Fibroblast of the aortic adventitia (primary cell): ENCODE measurements around the gene GRIK4. TPM values are rescaled to one million over a fixed set of nuclear protein-coding genes. Genes with fewer than 3 reads are reported as not detected.

Experiments
- DNase-seq: peaks from one replicate; pipeline ENCODE4 v3.0.0-alpha.2; 2010; ENCODE audit warnings: low read depth
- H3K4me3 ChIP-seq: 2 replicates; pipeline ENCODE4 v1.5.1; 2011; ENCODE audit warnings: low read depth, mild to moderate bottlenecking, control low read depth, low read length, moderate library complexity
- total RNA-seq: library from RNA; depleted of rRNA; stranded (reverse); fragments of >200 nt; gene quantifications from 2 replicates; pipeline ENCODE4 v1.2.3, GENCODE V29; 2012; ENCODE audit warnings: low replicate concordance
- TF ChIP-seq, protein P1 (sequence below): IDR thresholded peaks from 2 replicates; pipeline ENCODE4 v1.5.1; 2011; ENCODE audit warnings: mild to moderate bottlenecking, low read length, control low read depth, inconsistent platforms; ENCODE audit not compliant: insufficient read depth

GRIK4 gene, protein sequence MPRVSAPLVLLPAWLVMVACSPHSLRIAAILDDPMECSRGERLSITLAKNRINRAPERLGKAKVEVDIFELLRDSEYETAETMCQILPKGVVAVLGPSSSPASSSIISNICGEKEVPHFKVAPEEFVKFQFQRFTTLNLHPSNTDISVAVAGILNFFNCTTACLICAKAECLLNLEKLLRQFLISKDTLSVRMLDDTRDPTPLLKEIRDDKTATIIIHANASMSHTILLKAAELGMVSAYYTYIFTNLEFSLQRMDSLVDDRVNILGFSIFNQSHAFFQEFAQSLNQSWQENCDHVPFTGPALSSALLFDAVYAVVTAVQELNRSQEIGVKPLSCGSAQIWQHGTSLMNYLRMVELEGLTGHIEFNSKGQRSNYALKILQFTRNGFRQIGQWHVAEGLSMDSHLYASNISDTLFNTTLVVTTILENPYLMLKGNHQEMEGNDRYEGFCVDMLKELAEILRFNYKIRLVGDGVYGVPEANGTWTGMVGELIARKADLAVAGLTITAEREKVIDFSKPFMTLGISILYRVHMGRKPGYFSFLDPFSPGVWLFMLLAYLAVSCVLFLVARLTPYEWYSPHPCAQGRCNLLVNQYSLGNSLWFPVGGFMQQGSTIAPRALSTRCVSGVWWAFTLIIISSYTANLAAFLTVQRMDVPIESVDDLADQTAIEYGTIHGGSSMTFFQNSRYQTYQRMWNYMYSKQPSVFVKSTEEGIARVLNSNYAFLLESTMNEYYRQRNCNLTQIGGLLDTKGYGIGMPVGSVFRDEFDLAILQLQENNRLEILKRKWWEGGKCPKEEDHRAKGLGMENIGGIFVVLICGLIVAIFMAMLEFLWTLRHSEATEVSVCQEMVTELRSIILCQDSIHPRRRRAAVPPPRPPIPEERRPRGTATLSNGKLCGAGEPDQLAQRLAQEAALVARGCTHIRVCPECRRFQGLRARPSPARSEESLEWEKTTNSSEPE
- not detected in 2 replicates for total RNA-seq

DNA sequence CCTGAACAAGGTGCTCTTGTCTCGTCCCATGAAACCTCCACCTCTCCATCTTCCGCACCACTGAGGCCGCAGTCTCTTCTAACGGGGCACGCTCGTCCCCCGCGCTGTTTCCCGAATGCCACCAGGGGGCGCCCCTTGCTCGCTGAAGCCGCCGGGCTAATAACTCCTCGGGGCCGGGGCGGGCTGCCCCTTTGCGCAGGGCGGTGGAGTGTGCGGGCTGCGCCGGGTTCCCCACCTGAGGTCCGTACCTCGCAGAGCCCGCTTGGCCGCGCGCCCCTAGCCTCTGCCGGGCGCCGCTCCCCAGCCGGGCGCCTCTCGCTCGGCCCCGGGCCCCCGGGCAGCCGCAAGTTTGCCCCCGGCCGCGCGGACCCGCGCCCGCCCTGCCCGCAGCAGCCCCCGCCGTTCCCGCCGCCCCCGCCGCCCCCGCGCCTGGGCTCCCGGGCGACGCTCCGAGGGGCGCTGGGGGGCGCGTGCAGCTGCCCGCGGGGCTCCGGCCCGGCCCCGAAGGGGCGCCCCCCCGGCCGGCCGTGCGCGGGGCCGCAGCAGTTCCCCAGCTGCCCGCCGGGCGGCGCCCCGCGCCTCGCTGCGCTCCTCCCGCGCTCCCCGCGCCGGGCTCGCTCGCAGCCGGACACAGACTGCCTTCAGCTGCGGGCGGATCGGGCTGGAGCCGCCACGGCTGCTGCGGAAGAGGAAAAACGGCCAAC, at the start of gene GRIK4:
Gene GRIK4, plus strand, starts transcription at position 633 of the 704 bp plus-strand sequence. CDS start 148,571 bp downstream, outside the sequence.
- DNase-seq = peak; percentile 64
- H3K4me3 ChIP-seq = peak within 1 kb of the TSS; percentile 53
- TF ChIP-seq, protein P1, sequence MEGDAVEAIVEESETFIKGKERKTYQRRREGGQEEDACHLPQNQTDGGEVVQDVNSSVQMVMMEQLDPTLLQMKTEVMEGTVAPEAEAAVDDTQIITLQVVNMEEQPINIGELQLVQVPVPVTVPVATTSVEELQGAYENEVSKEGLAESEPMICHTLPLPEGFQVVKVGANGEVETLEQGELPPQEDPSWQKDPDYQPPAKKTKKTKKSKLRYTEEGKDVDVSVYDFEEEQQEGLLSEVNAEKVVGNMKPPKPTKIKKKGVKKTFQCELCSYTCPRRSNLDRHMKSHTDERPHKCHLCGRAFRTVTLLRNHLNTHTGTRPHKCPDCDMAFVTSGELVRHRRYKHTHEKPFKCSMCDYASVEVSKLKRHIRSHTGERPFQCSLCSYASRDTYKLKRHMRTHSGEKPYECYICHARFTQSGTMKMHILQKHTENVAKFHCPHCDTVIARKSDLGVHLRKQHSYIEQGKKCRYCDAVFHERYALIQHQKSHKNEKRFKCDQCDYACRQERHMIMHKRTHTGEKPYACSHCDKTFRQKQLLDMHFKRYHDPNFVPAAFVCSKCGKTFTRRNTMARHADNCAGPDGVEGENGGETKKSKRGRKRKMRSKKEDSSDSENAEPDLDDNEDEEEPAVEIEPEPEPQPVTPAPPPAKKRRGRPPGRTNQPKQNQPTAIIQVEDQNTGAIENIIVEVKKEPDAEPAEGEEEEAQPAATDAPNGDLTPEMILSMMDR = peak; percentile 93

DNA sequence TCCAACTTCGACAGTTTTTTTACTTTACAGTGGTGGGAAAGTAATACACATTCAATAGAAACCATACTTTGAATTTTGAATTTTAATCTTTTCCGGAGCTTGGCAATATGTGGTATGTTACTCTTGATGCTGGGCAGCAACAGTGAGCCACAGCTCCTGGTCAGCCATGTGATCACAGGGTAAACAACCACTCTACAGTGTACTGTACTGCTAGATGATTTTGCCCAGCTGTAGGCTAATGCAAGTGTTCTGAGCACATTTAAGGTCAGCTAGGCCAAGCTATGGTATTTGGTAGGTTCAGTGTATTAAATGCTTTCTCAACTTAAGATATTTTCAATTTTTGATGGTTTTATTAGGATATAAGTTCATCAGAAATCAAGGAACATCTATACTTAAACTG, 48.7 kb upstream of the GRIK4 start:
- TF ChIP-seq, protein P1 = no peak
- no peak for DNase-seq
- H3K4me3 ChIP-seq = no peak overlapping the region

DNA sequence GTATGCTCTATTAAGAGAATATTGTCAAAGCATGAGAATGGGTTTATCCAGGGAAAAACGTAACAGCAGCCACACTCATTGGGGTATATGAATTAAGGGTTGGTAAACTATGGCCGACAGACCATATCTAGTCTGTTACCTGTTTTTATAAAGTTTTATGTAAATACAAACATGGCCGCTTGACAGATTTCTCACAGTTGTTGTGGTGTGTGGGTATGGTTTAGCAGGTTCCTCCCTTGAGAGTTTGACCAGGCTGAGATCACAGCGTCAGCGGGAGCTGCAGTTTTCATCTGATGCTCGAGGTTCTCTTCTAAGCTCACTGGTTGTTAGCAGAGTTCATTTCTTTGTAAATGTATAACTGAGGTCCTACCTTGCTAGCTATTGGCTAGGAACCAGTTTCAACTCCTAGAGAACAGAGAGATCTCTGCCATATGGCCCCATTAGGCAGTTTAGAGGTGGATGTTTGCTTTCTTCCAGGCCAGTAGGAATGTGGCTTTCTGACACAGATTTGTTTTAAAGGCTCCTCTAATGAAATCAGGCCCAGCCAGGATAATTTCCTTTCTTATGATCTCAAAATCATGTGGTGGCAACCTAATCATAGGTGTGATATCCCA, 45.5 kb upstream of the GRIK4 start:
- TF ChIP-seq, protein P1 = no peak
- no peak for DNase-seq
- H3K4me3 ChIP-seq = no peak overlapping the region

DNA sequence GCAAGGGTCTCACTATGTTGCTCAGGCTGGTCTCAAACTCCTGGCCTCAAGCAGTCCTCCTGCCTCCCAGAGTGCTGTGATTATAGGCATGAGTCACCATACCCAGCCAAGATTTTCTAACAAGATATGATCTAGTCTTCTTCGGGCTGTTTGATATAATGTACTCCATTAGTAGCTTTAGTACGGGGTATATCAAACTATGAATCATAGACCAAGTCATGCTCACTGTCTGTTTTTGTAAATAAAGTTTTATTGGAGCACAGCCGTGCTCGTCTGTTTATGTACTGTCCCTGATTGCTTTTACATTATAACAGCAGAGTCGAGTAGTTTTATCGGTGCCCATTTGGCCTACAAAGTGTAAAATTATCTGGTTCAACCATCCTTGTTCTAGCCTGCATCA, 43.9 kb upstream of the GRIK4 start:
- H3K4me3 ChIP-seq = no peak overlapping the region
- TF ChIP-seq, protein P1 = no peak
- no peak for DNase-seq

DNA sequence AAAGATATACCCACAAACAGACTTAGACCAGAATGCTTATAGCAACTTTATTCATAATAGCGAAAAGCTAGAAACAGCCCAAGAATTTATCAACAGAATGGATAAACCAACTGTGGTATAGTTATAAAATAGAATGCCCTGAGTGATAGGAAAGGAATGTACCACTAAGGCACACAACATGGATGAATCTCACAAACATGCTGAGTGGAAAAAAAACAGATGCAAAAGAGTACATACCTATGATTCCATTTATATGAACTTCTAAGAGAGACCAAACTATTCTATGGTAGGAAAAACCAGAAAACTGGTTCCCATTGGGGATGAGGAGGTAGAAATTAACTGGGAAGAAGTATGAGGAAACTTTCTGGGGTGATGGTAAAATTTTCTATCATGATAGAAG, 40.4 kb upstream of the GRIK4 start:
- DNase-seq = peak; percentile 65
- TF ChIP-seq, protein P1 = no peak
- no peak overlapping the region for H3K4me3 ChIP-seq

DNA sequence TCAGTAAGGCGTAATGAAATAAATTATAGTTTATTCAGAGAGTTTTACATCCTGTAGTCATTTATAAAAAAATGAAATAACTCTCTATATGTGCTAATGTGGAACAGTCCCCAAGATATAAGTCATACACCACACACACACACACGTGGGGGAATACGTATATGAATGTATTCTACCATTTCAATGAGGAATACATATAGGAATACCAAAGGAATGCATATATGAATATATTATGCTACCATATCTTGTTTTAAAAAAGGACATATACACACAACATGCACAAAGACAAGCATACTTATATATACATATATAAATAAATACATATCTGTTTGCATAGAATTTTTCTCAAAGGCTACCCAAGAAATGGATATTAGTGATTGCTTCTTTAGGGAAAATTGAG, 39.6 kb upstream of the GRIK4 start:
- TF ChIP-seq, protein P1 = no peak
- no peak overlapping the region for H3K4me3 ChIP-seq
- no peak for DNase-seq
